KMS-11 (cell line): Measurements from ENCODE around the gene CASP10.
A peak's percentile ranks its signal among the peaks of the same experiment; 100 is the strongest.

Experiments used
- H2AFZ ChIP-seq: fragments of 200-600 bp; sonication (generic); 2 replicates; pipeline ENCODE4 v1.6.1; 2016; ENCODE audit warnings: antibody characterized with exemption, mixed run types, low read depth
- H3K27ac ChIP-seq: fragments of 200-600 bp; sonication (generic); 2 replicates; pipeline ENCODE4 v1.6.1; 2016; ENCODE audit warnings: mild to moderate bottlenecking, mixed run types
- H3K27me3 ChIP-seq: fragments of 200-600 bp; sonication (generic); 2 replicates; pipeline ENCODE4 v1.6.1; 2017; ENCODE audit warnings: mild to moderate bottlenecking, low read depth, mixed run types, moderate library complexity; ENCODE audit not compliant: insufficient read depth
- H3K36me3 ChIP-seq: fragments of 200-600 bp; sonication (generic); 2 replicates; pipeline ENCODE4 v1.6.1; 2017; ENCODE audit warnings: mild to moderate bottlenecking, mixed run types; ENCODE audit not compliant: insufficient read depth
- H3K4me1 ChIP-seq: fragments of 200-600 bp; sonication (generic); 2 replicates; pipeline ENCODE4 v1.6.1; 2016; ENCODE audit warnings: mild to moderate bottlenecking, low read depth, mixed run types; ENCODE audit not compliant: poor library complexity, severe bottlenecking
- H3K4me2 ChIP-seq: fragments of 200-600 bp; sonication (generic); 2 replicates; pipeline ENCODE4 v1.7.0; 2016; ENCODE audit warnings: mild to moderate bottlenecking, mixed run types
- H3K4me3 ChIP-seq: fragments of 200-600 bp; sonication (generic); IDR thresholded peaks from 2 replicates; pipeline ENCODE4 v1.6.1; 2017; ENCODE audit warnings: low read depth, low read length, mixed read lengths; ENCODE audit not compliant: insufficient read depth
- H3K79me2 ChIP-seq: fragments of 200-600 bp; sonication (generic); 2 replicates; pipeline ENCODE4 v1.6.1; 2016; ENCODE audit warnings: low read depth, mixed run types; ENCODE audit not compliant: insufficient read depth
- H3K9ac ChIP-seq: fragments of 200-600 bp; sonication (generic); 2 replicates; pipeline ENCODE4 v1.6.1; 2016; ENCODE audit warnings: mild to moderate bottlenecking, mixed run types
- H4K20me1 ChIP-seq: fragments of 200-600 bp; sonication (generic); 2 replicates; pipeline ENCODE4 v1.6.1; 2016; ENCODE audit warnings: mild to moderate bottlenecking, mixed run types; ENCODE audit not compliant: insufficient read depth
- TF ChIP-seq, protein P1 (sequence below): fragments of 200-600 bp; sonication (generic); conservative IDR thresholded peaks from 2 replicates; pipeline ENCODE4 v1.6.1; 2017; ENCODE audit warnings: low read depth, mild to moderate bottlenecking, antibody characterized with exemption, low read length, moderate library complexity, mixed read lengths

The CASP10 gene

GRCh38 chr2:201185863-201186262 lies 2.9 kb downstream of the CASP10 start:
- H3K27me3 ChIP-seq, result no peaks in the 10 kb centered on the region
- H3K4me1 ChIP-seq, result peaks cover 63% of the 10 kb centered on the region
- H3K36me3 ChIP-seq, result no peaks in the 10 kb centered on the region
- H3K79me2 ChIP-seq, result peaks cover 61% of the 10 kb centered on the region
- H2AFZ ChIP-seq, result no peak overlapping the region
- H3K27ac ChIP-seq, result no peak overlapping the region
- TF ChIP-seq, protein P1, sequence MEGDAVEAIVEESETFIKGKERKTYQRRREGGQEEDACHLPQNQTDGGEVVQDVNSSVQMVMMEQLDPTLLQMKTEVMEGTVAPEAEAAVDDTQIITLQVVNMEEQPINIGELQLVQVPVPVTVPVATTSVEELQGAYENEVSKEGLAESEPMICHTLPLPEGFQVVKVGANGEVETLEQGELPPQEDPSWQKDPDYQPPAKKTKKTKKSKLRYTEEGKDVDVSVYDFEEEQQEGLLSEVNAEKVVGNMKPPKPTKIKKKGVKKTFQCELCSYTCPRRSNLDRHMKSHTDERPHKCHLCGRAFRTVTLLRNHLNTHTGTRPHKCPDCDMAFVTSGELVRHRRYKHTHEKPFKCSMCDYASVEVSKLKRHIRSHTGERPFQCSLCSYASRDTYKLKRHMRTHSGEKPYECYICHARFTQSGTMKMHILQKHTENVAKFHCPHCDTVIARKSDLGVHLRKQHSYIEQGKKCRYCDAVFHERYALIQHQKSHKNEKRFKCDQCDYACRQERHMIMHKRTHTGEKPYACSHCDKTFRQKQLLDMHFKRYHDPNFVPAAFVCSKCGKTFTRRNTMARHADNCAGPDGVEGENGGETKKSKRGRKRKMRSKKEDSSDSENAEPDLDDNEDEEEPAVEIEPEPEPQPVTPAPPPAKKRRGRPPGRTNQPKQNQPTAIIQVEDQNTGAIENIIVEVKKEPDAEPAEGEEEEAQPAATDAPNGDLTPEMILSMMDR, result no peak
- H3K4me3 ChIP-seq, result no peak overlapping the region
- H4K20me1 ChIP-seq, result no peaks in the 10 kb centered on the region
- no peak overlapping the region for H3K9ac ChIP-seq
- H3K4me2 ChIP-seq, result peak overlapping the region; percentile 79

DNA sequence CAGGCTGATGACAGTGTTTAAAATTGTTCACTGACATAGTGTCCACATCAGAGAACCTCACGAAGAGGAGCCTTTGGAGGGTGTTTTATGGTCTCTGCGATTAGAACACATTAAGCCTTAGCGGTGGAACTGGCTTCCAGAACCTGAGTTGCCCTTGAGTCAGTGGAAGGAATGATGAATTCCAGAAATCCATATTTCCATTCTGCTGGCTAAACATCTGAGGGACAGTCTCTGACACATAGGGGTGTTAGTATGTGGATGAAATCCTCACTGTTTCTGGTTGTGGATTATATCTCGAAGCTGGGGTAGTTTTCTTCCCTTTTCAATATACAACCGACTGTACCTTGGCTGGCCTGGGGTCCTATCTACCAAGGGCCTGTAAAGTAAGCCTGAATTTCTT lies 4.0 kb downstream of the CASP10 start:
- Histone ChIP-seq H3K27ac (no peak overlapping the region), H3K4me2 (no peak overlapping the region)

GRCh38 chr2:201188449-201188848 lies 5.5 kb downstream of the CASP10 start:
- Histone ChIP-seq H3K27me3 (no peaks in the 10 kb centered on the region), H3K27ac (no peak overlapping the region), H3K4me2 (no peak overlapping the region; the same call in 1 of the 2 replicates), H2AFZ (no peak overlapping the region), H3K9ac (no peak overlapping the region), H3K36me3 (no peaks in the 10 kb centered on the region), H3K4me1 (peaks cover 83% of the 10 kb centered on the region), H3K4me3 (no peak overlapping the region), H4K20me1 (no peaks in the 10 kb centered on the region), H3K79me2 (peaks cover 64% of the 10 kb centered on the region)
- TF ChIP-seq, protein P1, result no peak

More for the DNA sequence above, 4.0 kb downstream of the CASP10 start:
- no peaks in the 10 kb centered on the region for H3K36me3 ChIP-seq
- H3K4me1 ChIP-seq, result peaks cover 73% of the 10 kb centered on the region
- H3K9ac ChIP-seq, result no peak overlapping the region
- H3K4me3 ChIP-seq, result no peak overlapping the region
- H2AFZ ChIP-seq, result no peak overlapping the region
- H4K20me1 ChIP-seq, result no peaks in the 10 kb centered on the region
- TF ChIP-seq, protein P1, result no peak
- peaks cover 61% of the 10 kb centered on the region for H3K79me2 ChIP-seq
- H3K27me3 ChIP-seq, result no peaks in the 10 kb centered on the region

GRCh38 chr2:201191132-201191875 lies 8.4 kb downstream of the CASP10 start:
- Histone ChIP-seq H3K9ac (no peak overlapping the region), H3K4me2 (peak overlapping the region; percentile 31; the same call in 1 of the 2 replicates), H4K20me1 (no peaks in the 10 kb centered on the region), H2AFZ (no peak overlapping the region), H3K27me3 (no peaks in the 10 kb centered on the region), H3K27ac (peak overlapping the region; percentile 48), H3K4me1 (peaks cover 92% of the 10 kb centered on the region), H3K4me3 (no peak overlapping the region), H3K79me2 (peaks cover 46% of the 10 kb centered on the region), H3K36me3 (no peaks in the 10 kb centered on the region; the same call in 1 of the 2 replicates)
- TF ChIP-seq, protein P1, result no peak
